8988T (cell line): ENCODE data around the gene CLEC4F.

ENCODE experiments used
- DNase-seq: peaks from one replicate; pipeline ENCODE4 v3.0.0; 2011

The CLEC4F gene

GRCh38 chr2:70779911-70780545 lies 40.4 kb downstream of the CLEC4F start:
- DNase-seq, result no peak

GRCh38 chr2:70779491-70779890 lies 40.9 kb downstream of the CLEC4F start:
- no peak for DNase-seq

- no peak for DNase-seq
Observed at GRCh38 chr2:70778676-70779075, 41.7 kb downstream of the CLEC4F start.

DNA sequence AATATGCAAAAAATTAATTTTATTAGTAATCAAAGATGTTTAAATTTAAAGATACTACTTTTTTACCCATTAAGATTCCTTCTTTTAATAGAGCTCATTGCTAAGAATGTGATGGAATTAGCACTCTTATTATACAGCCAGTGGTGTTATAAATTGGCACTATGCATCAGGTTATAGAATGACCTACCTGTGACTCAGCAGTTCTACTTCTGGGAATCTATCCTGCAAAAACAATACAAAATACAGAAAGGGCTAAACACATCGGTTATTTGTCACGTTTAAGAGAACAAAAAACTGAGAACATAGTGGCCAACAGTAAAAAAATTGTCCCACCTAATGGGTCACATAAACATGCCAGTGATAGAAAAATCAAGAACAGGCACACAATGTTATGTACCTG lies 42.9 kb downstream of the CLEC4F start:
- no peak for DNase-seq

DNA sequence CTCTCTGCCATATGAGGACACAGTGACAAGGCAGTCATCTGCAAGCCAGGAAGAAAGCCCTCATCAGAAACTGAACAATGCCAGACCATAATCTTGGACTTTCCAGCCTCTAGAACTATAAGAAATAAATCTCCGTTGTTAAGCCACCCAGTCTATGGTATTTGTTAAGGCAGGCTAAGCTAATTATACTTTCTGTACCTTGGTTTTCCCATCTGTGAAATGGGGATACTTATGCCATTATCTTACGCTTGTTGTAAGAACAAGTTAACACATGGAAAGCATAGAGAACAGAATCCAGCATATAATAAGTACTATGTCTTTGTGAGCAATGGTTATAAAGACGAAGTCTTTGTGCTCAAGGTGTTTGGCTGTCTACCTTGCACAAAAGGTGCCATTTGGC lies 44.1 kb downstream of the CLEC4F start:
- DNase-seq, result no peak

GRCh38 chr2:70775141-70775540 lies 45.3 kb downstream of the CLEC4F start:
- DNase-seq, result no peak

DNA sequence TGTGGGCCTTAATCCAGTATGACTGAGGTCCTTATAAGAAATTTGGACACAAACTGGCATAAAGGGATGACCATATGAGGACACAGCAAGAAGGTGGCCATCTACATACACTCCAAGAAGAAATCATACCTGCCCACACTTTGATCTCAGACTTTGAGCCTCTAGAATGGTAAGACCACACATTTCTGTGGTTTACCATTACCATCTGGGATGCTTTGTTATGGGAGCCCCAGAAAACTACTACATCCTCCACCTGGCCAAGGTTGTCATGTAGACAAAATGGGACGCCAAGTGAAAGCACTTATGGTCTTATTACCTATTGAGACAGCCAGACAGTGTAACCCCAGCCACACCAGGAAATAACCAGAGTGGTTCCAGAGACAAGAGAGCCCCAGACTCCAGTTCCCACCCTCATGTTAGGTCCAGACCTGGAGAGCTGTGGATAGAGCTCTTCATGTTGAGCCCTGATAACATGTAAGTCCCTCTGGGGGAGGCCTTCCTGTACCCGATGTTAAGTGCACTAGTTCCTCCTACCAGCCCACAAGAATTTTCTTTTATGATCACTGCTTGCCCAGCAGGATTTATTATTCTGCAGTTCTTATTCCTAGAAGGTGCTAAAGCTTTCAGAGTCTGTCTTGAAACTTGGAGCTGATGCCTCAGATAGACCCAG lies 47.8 kb downstream of the CLEC4F start:
- no peak for DNase-seq

DNA sequence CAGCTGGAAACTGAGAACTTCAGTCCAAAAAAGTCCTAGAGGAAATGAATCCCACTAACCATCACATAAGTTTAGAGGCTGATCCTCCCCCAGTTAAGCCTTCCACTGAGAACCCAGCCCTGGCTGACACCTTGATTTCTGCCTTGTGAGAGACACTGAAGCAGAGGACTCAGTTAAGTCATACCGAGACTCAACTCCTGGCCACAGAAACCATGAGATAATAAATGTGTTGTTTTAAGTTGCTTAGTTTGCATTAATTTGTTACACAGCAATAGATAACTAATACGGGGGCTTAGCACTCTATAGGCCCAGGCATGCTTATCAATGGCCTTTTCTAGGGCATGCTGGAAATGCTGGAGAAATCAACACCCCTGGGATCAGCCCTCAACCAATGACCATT lies 49.0 kb downstream of the CLEC4F start:
- DNase-seq, result no peak

GRCh38 chr2:70769450-70769849 lies 50.9 kb downstream of the CLEC4F start:
- no peak for DNase-seq

DNA sequence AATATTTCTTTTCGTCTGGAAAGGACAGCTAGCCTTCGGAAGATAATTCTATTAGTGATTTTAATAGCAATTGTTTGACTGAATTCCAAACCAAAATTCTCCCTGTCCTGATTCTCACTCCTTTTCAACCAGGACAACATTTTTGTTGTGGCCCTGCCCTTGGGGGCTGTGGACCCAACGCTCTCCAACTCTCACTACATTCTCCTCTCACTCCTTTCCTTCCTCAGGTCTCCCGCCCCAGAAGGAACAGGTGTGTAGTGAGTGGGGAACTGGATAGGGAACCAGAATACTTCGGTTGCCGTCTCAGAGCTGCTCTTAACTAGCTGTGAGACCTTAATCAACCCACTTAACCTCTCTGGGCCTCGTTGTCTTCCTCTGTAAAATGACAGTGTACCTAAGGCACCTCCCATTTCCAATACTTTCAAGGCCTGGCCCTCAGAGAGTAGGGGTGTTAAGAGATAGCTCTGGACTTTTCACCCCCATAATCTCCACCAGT lies 51.8 kb downstream of the CLEC4F start:
- DNase-seq, result no peak

DNA sequence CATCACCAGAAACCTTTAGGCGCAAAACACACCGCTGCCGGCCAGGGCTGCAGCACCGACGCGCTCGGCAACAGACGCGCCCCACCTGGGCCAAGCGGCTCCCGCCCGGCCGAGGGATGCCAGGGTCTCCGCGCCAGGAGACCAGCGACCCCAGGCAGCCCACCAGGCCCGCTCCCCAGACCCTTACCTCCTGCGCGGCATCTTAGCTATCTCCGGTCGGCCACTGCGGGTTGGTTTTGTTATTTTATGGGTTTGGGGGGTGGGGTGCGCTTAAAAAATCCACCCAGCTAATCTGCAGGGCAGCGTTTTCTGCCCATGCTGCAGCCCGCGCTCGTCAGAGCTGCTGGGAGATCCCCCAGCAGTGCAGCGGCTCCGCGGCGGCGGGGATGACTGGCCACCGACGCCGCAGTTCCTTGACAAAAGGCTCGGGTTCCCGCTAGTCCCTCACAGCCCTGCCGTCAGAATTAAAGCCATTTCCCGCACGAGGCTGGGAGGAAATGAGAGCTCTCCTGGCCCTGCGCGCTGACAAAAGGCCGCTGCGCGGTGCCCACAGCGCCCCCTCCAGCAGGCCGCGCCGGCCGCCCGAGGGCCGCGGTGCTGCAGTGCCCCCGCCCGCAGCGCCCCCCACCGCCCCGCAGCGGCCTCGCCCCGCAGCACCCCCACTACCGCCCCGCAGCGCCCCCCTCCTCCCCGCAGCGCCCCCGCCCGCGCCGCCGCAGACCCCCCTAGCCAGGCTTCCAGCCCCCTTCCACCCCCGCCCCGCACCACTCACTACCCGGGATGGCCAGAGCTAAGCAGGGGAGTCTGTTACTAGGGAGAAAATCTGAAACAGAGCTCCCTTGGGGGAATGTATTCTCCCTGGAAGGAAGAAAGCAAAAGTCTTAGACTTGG lies 52.5 kb downstream of the CLEC4F start, which contains the start of gene ADD2:
ADD2 (minus strand) TSS at position 502 of the 891 bp plus-strand sequence. CDS start 61,792 bp downstream, outside the sequence.
- no peak for DNase-seq

DNA sequence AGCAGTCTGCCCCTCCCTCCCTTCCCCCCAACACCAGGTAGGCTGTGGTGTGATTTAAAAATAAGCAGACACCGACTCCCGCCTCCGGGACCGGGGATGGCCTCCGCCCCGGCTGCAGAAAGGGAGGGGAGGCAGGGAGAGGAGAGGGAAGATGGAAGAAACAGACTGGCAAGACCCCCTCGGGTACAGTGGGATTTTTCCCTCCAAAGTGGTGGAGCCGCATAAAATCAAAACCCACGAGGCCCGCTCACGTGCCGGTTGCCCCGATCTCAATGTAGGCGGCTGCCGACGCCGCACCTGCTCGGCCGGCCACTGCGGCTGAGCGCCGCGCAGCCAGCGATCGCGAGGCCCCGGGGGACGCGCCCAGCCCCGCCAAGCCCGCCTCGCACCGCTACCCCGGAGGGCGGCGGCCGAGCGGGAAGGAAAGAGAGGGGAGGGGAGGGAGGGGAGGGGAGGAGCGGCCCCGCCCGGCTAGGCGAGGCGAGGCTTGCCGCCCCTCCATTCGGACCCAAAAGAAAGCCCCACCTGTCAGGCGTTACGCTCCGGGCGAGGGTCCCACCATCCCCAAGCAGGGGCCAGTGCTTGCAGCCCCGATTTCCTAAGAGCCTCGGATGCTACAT lies 53.2 kb downstream of the CLEC4F start:
- no peak for DNase-seq

- DNase-seq, result no peak
Observed at GRCh38 chr2:70766357-70767078, 53.9 kb downstream of the CLEC4F start.

- no peak for DNase-seq
Observed at GRCh38 chr2:70765507-70765906, 54.9 kb downstream of the CLEC4F start.

DNA sequence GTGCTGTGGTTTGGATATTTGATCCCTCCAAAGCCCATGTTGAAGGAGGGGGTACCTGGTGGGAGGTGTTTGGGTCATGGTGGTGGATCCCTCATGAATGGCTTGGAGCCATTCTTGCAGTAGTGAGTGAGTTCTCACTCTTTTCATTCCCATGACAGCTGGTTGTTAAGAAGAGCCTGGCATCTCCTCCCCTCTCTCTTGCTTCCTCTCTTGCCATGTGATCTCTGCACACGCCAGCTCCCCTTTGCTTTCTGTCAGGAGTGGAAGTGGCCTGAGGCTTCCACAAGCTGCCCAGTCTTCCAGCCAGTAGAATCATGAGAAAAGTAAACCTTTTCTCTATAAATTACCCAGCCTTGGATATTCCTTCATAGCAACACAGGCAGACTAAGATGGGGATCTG lies 61.0 kb downstream of the CLEC4F start:
- no peak for DNase-seq
